Stimulated activated naive CD8-positive, alpha-beta T cell treated with anti-CD3 and anti-CD28 coated beads, Interleukin-15, amount 100 ng/mL, for 72 hours (primary cell): ENCODE data around the gene TOPORS.
"Not testable (repeated sequence)": the region's sequence is repeated elsewhere in the genome, so short reads cannot be mapped to it uniquely, and the experiment has no call there.

Experiments
- ATAC-seq: fragments of 150-1000 bp; cut with Tn5 transposase; 2 replicates; pipeline ENCODE4 v1.10.0; 2021; ENCODE audit warnings: mild to moderate bottlenecking, moderate library complexity
- DNase-seq, 2 donors: peaks; one replicate each; pipeline ENCODE4 v3.0.0; 2021 to 2022
- H3K27ac Mint-ChIP-seq, 2 donors: one replicate each; pipeline ENCODE4 v1.8.0; 2022; ENCODE audit warnings: mild to moderate bottlenecking in 2 of 2, mixed read lengths in 2 of 2, moderate library complexity in 2 of 2
- H3K27me3 Mint-ChIP-seq: one replicate; pipeline ENCODE4 v1.8.0; 2022; ENCODE audit warnings: mixed read lengths
- H3K4me1 Mint-ChIP-seq: one replicate; pipeline ENCODE4 v1.8.0; 2022; ENCODE audit warnings: mild to moderate bottlenecking, mixed read lengths
- H3K4me3 Mint-ChIP-seq, 2 donors: one replicate each; pipeline ENCODE4 v1.8.0; 2022; ENCODE audit warnings: mild to moderate bottlenecking in 2 of 2, mixed read lengths in 2 of 2, moderate library complexity in 1 of 2
- H3K9me3 Mint-ChIP-seq, 2 donors: one replicate each; pipeline ENCODE4 v1.8.0; 2022; ENCODE audit warnings: mixed read lengths in 2 of 2

Gene TOPORS

GRCh38 chr9:32543047-32543446 lies 9.3 kb downstream of the TOPORS start:
- peak overlapping the region in 1 of 2 donors; percentile 69 for H3K27ac Mint-ChIP-seq
- DNase-seq (no peak), ATAC-seq (no peak)
- no peaks in the 10 kb centered on the region for H3K27me3 Mint-ChIP-seq
- peaks cover 9% of the 10 kb centered on the region for H3K4me1 Mint-ChIP-seq
- H3K9me3 Mint-ChIP-seq, result no peaks in the 10 kb centered on the region
- no peak overlapping the region for H3K4me3 Mint-ChIP-seq

- no peak overlapping the region for H3K27ac Mint-ChIP-seq
- DNase-seq, result no peak
- no peaks in the 10 kb centered on the region for H3K4me1 Mint-ChIP-seq
Observed at GRCh38 chr9:32533816-32534215, 18.6 kb downstream of the TOPORS start.

GRCh38 chr9:32533336-32533735 lies 19.1 kb downstream of the TOPORS start:
- H3K4me3 Mint-ChIP-seq, result no peak overlapping the region
- no peaks in the 10 kb centered on the region for H3K4me1 Mint-ChIP-seq
- ATAC-seq (no peak), DNase-seq (no peak)
- H3K27ac Mint-ChIP-seq, result no peak overlapping the region
- no peaks in the 10 kb centered on the region for H3K27me3 Mint-ChIP-seq
- H3K9me3 Mint-ChIP-seq, result no peaks in the 10 kb centered on the region

More at GRCh38 chr9:32533816-32534215, 18.6 kb downstream of the TOPORS start:
- Mint-ChIP-seq H3K27me3 (no peaks in the 10 kb centered on the region), H3K4me3 (no peak overlapping the region), H3K9me3 (no peaks in the 10 kb centered on the region)
- no peak for ATAC-seq

- Mint-ChIP-seq H3K27ac (peak overlapping the region; percentile 93 to 95), H3K27me3 (no peaks in the 10 kb centered on the region), H3K4me1 (peaks cover 30% of the 10 kb centered on the region), H3K9me3 (peaks cover 10 to 13% of the 10 kb centered on the region in 2 donors), H3K4me3 (peak overlapping the region; percentile 88 to 97)
- ATAC-seq (no peak), DNase-seq (no peak)
Observed at GRCh38 chr9:32526707-32527048, 25.7 kb downstream of the TOPORS start.

GRCh38 chr9:32526041-32526706 lies 26.2 kb downstream of the TOPORS start, which contains the start of gene RIGI:
Gene RIGI, minus strand, starts transcription at chr9:32526196. Its CDS starts 30 bp downstream, at chr9:32526166.
- no peaks in the 10 kb centered on the region for H3K27me3 Mint-ChIP-seq
- H3K9me3 Mint-ChIP-seq, result peaks cover 10 to 13% of the 10 kb centered on the region in 2 donors
- ATAC-seq (peak; percentile 79), DNase-seq (peak; percentile 60 to 74)
- H3K4me1 Mint-ChIP-seq, result peaks cover 30% of the 10 kb centered on the region
- peak within 1 kb of the TSS; percentile 88 to 97 for H3K4me3 Mint-ChIP-seq
- peak within 1 kb of the TSS; percentile 93 to 95 for H3K27ac Mint-ChIP-seq

- Mint-ChIP-seq H3K27me3 (no peaks in the 10 kb centered on the region), H3K27ac (peak overlapping the region; percentile 93 to 95), H3K4me3 (peak overlapping the region; percentile 88 to 97), H3K4me1 (peaks cover 30% of the 10 kb centered on the region), H3K9me3 (peaks cover 10 to 13% of the 10 kb centered on the region in 2 donors)
- DNase-seq (no peak), ATAC-seq (no peak)
Observed at GRCh38 chr9:32525709-32526030, 26.7 kb downstream of the TOPORS start.

GRCh38 chr9:32524892-32525708 lies 27.3 kb downstream of the TOPORS start:
- Mint-ChIP-seq H3K27me3 (no peaks in the 10 kb centered on the region), H3K4me1 (peaks cover 30% of the 10 kb centered on the region), H3K9me3 (peaks cover 10 to 13% of the 10 kb centered on the region in 2 donors), H3K27ac (peak overlapping the region; percentile 93 to 95), H3K4me3 (peak overlapping the region; percentile 88 to 97)
- DNase-seq (peak; percentile 12 to 16), ATAC-seq (peak; percentile 53)

GRCh38 chr9:32524558-32524891 lies 27.9 kb downstream of the TOPORS start:
- Mint-ChIP-seq H3K4me3 (peak overlapping the region; percentile 38 to 97), H3K27ac (peak overlapping the region in 1 of 2 donors; percentile 54), H3K9me3 (peaks cover 10 to 13% of the 10 kb centered on the region in 2 donors), H3K4me1 (peaks cover 30% of the 10 kb centered on the region)
- H3K27me3 Mint-ChIP-seq, ATAC-seq, DNase-seq: not testable (repeated sequence)

GRCh38 chr9:32523910-32524309 lies 28.5 kb downstream of the TOPORS start:
- Mint-ChIP-seq H3K4me1 (peaks cover 30% of the 10 kb centered on the region), H3K27ac (no peak overlapping the region), H3K4me3 (no peak overlapping the region)

GRCh38 chr9:32518276-32518675 lies 34.1 kb downstream of the TOPORS start:
- no peak overlapping the region for H3K4me3 Mint-ChIP-seq
- no peaks in the 10 kb centered on the region for H3K27me3 Mint-ChIP-seq
- no peak for ATAC-seq
- H3K27ac Mint-ChIP-seq, result no peak overlapping the region
- DNase-seq, result no peak
- H3K4me1 Mint-ChIP-seq, result peaks cover 10% of the 10 kb centered on the region
- H3K9me3 Mint-ChIP-seq, result peaks cover 4 to 18% of the 10 kb centered on the region in 2 donors

More at GRCh38 chr9:32523910-32524309, 28.5 kb downstream of the TOPORS start:
- Mint-ChIP-seq H3K27me3 (no peaks in the 10 kb centered on the region), H3K9me3 (peaks cover 10 to 13% of the 10 kb centered on the region in 2 donors)
- no peak for ATAC-seq
- DNase-seq, result no peak

GRCh38 chr9:32516241-32516640 lies 36.1 kb downstream of the TOPORS start:
- H3K4me1 Mint-ChIP-seq, result peaks cover 19% of the 10 kb centered on the region
- H3K9me3 Mint-ChIP-seq, result peaks cover 0 to 12% of the 10 kb centered on the region in 2 donors
- no peak for DNase-seq
- no peaks in the 10 kb centered on the region for H3K27me3 Mint-ChIP-seq
- H3K4me3 Mint-ChIP-seq, result no peak overlapping the region
- ATAC-seq, result no peak
- H3K27ac Mint-ChIP-seq, result no peak overlapping the region

- no peak overlapping the region for H3K27ac Mint-ChIP-seq
- no peak for ATAC-seq
- H3K9me3 Mint-ChIP-seq, result peaks cover 0 to 7% of the 10 kb centered on the region in 2 donors
- H3K4me3 Mint-ChIP-seq, result no peak overlapping the region
- peaks cover 35% of the 10 kb centered on the region for H3K4me1 Mint-ChIP-seq
- no peak for DNase-seq
- no peaks in the 10 kb centered on the region for H3K27me3 Mint-ChIP-seq
Observed at GRCh38 chr9:32508728-32509127, 43.7 kb downstream of the TOPORS start.

- Mint-ChIP-seq H3K4me3 (no peak overlapping the region), H3K27ac (no peak overlapping the region), H3K9me3 (no peaks in the 10 kb centered on the region), H3K4me1 (no peaks in the 10 kb centered on the region), H3K27me3 (no peaks in the 10 kb centered on the region)
- ATAC-seq (no peak), DNase-seq (no peak)
Observed at GRCh38 chr9:32503008-32503407, 49.4 kb downstream of the TOPORS start.

GRCh38 chr9:32502464-32502863 lies 49.9 kb downstream of the TOPORS start:
- H3K9me3 Mint-ChIP-seq, result no peaks in the 10 kb centered on the region
- DNase-seq, result no peak
- H3K27me3 Mint-ChIP-seq, result no peaks in the 10 kb centered on the region
- H3K4me1 Mint-ChIP-seq, result no peaks in the 10 kb centered on the region
- no peak overlapping the region for H3K27ac Mint-ChIP-seq
- no peak for ATAC-seq
- H3K4me3 Mint-ChIP-seq, result no peak overlapping the region

GRCh38 chr9:32501868-32502267 lies 50.5 kb downstream of the TOPORS start:
- no peak overlapping the region for H3K4me3 Mint-ChIP-seq
- H3K9me3 Mint-ChIP-seq, result no peaks in the 10 kb centered on the region
- DNase-seq, result no peak
- H3K27ac Mint-ChIP-seq, result no peak overlapping the region
- no peaks in the 10 kb centered on the region for H3K27me3 Mint-ChIP-seq
- ATAC-seq, result no peak
- H3K4me1 Mint-ChIP-seq, result no peaks in the 10 kb centered on the region

GRCh38 chr9:32500768-32501167 lies 51.6 kb downstream of the TOPORS start:
- DNase-seq (no peak), ATAC-seq (no peak)
- H3K27me3 Mint-ChIP-seq, result no peaks in the 10 kb centered on the region
- H3K4me1 Mint-ChIP-seq, result no peaks in the 10 kb centered on the region
- no peak overlapping the region for H3K4me3 Mint-ChIP-seq
- H3K9me3 Mint-ChIP-seq, result no peaks in the 10 kb centered on the region
- no peak overlapping the region for H3K27ac Mint-ChIP-seq
